Neuronal stem cell (in vitro differentiated cells): ENCODE data around the gene SMIM14.

Experiments
- DNase-seq: peaks from one replicate; pipeline ENCODE4 v3.0.0-alpha.2; 2013; ENCODE audit warnings: low spot score
- H2AFZ ChIP-seq: one replicate; pipeline ENCODE4 v1.6.1; 2013; ENCODE audit warnings: mild to moderate bottlenecking, low read length, inconsistent platforms
- H2AK5ac ChIP-seq: 2 replicates; pipeline ENCODE4 v1.6.1; 2013; ENCODE audit warnings: low read depth, mild to moderate bottlenecking, inconsistent platforms, low read length, moderate library complexity, mixed read lengths
- H2BK120ac ChIP-seq: 2 replicates; pipeline ENCODE4 v1.6.1; 2013; ENCODE audit warnings: low read depth, mild to moderate bottlenecking, inconsistent platforms, low read length, moderate library complexity, mixed read lengths
- H2BK12ac ChIP-seq: one replicate; pipeline ENCODE4 v1.6.1; 2013; ENCODE audit warnings: low read length, inconsistent platforms
- H2BK15ac ChIP-seq: 2 replicates; pipeline ENCODE4 v1.6.1; 2013; ENCODE audit warnings: mild to moderate bottlenecking, low read length, inconsistent platforms, mixed read lengths
- H2BK5ac ChIP-seq: one replicate; pipeline ENCODE4 v1.6.1; 2013; ENCODE audit warnings: inconsistent platforms, mild to moderate bottlenecking, low read length, moderate library complexity
- H3K14ac ChIP-seq: one replicate; pipeline ENCODE4 v1.6.1; 2013; ENCODE audit warnings: low read length, inconsistent platforms
- H3K18ac ChIP-seq: 2 replicates; pipeline ENCODE4 v1.6.1; 2013; ENCODE audit warnings: low read length, inconsistent platforms
- H3K23ac ChIP-seq: 2 replicates; pipeline ENCODE4 v1.6.1; 2013; ENCODE audit warnings: low read depth, mild to moderate bottlenecking, mixed read lengths, low read length, inconsistent platforms; ENCODE audit not compliant: poor library complexity
- H3K27ac ChIP-seq: replicated peaks from 3 replicates; pipeline ENCODE4 v1.5.1; 2013; ENCODE audit warnings: low read length, inconsistent platforms
- H3K27me3 ChIP-seq, 3 experiments: 2 replicates each; pipeline ENCODE4 v1.6.1; 2013; ENCODE audit warnings: low read length in 3 of 3, mild to moderate bottlenecking in 2 of 3, inconsistent platforms in 1 of 3, low read depth in 1 of 3, mixed read lengths in 1 of 3, moderate library complexity in 1 of 3; ENCODE audit not compliant: control insufficient read depth in 3 of 3, insufficient read depth in 3 of 3
- H3K36me3 ChIP-seq, 2 donors: replicated peaks in 1 of 2; 2 replicates each; pipeline ENCODE4 v1.6.1; 2013; ENCODE audit warnings: low read length in 2 of 2; ENCODE audit not compliant: control insufficient read depth in 2 of 2, insufficient read depth in 2 of 2
- H3K4ac ChIP-seq: 2 replicates; pipeline ENCODE4 v1.6.1; 2013; ENCODE audit warnings: inconsistent platforms, mild to moderate bottlenecking, low read length, moderate library complexity
- H3K4me1 ChIP-seq, 2 donors: 1 replicate in 1 of 2; 2 replicates in 1 of 2; pipeline ENCODE4 v1.6.1; 2013; ENCODE audit warnings: low read length in 2 of 2, low read depth in 1 of 2; ENCODE audit not compliant: control insufficient read depth in 2 of 2, insufficient read depth in 1 of 2
- H3K4me2 ChIP-seq: one replicate; pipeline ENCODE4 v1.6.1; 2013; ENCODE audit warnings: mild to moderate bottlenecking, low read length, inconsistent platforms; ENCODE audit not compliant: insufficient read depth, poor library complexity, severe bottlenecking
- H3K4me3 ChIP-seq, 2 donors: 2 replicates each; pipeline ENCODE4 v1.5.1; 2013; ENCODE audit warnings: low read length in 2 of 2, mild to moderate bottlenecking in 2 of 2, inconsistent platforms in 1 of 2, moderate library complexity in 1 of 2
- H3K79me1 ChIP-seq: one replicate; pipeline ENCODE4 v1.6.1; 2013; ENCODE audit warnings: low read depth, mild to moderate bottlenecking, inconsistent platforms, low read length, moderate library complexity
- H3K9ac ChIP-seq: one replicate; pipeline ENCODE4 v1.6.1; 2013; ENCODE audit warnings: mild to moderate bottlenecking, low read depth, low read length, inconsistent platforms; ENCODE audit not compliant: poor library complexity
- H3K9me3 ChIP-seq, 2 donors: replicated peaks in 1 of 2; 2 replicates each; pipeline versions ENCODE3 to v1.6.1; 2013; ENCODE audit warnings: low read length in 2 of 2, mild to moderate bottlenecking in 2 of 2, inconsistent platforms in 1 of 2, low read depth in 1 of 2, mixed read lengths in 1 of 2, moderate library complexity in 1 of 2; ENCODE audit not compliant: control insufficient read depth in 2 of 2, insufficient read depth in 1 of 2
- H4K8ac ChIP-seq: one replicate; pipeline ENCODE4 v1.6.1; 2013; ENCODE audit warnings: low read depth, mild to moderate bottlenecking, inconsistent platforms, low read length, moderate library complexity
- H4K91ac ChIP-seq: one replicate; pipeline ENCODE4 v1.6.1; 2013; ENCODE audit warnings: low read length, low read depth, mild to moderate bottlenecking, inconsistent platforms; ENCODE audit not compliant: poor library complexity
- WGBS, 2 donors: extraction: QIAGEN DNeasy Blood & Tissue Kit; methylation state at CpG; one replicate each; pipeline ENCODE4 v1.1.7; 2013; ENCODE audit warnings: missing lambda C conversion rate in 2 of 2, mixed read lengths in 1 of 2; ENCODE audit not compliant: insufficient read length in 2 of 2, insufficient replicate concordance in 1 of 2; ENCODE audit errors: extremely low coverage in 2 of 2; 5-methylcytosine and 5-hydroxymethylcytosine counted together

The SMIM14 gene

GRCh38 chr4:39637586-39638353 is 895 bp downstream of the SMIM14 start:
- Histone ChIP-seq H2BK120ac (no peak overlapping the region), H2BK5ac (peak overlapping the region; percentile 80), H3K4ac (no peak overlapping the region), H3K9me3 (no peaks in the 10 kb centered on the region), H3K14ac (no peak overlapping the region), H3K23ac (no peak overlapping the region), H3K27me3 (no peaks in the 10 kb centered on the region), H3K4me1 (peaks cover 0 to 2% of the 10 kb centered on the region in 2 donors), H2BK12ac (no peak overlapping the region), H3K18ac (peak overlapping the region; percentile 20), H2AK5ac (no peak overlapping the region), H3K4me3 (peak overlapping the region; percentile 68 to 91), H4K8ac (no peak overlapping the region), H3K4me2 (peak overlapping the region; percentile 77), H3K79me1 (peaks cover 2% of the 10 kb centered on the region), H3K36me3 (no peaks in the 10 kb centered on the region), H2BK15ac (no peak overlapping the region), H4K91ac (no peak overlapping the region), H3K27ac (peak overlapping the region; percentile 96), H3K9ac (peak overlapping the region; percentile 92), H2AFZ (peak overlapping the region; percentile 91)
- peak; percentile 68 for DNase-seq
- no CpG with 5 or more reads among the region's 29 CpGs for WGBS, 2 donors

GRCh38 chr4:39637221-39637585 is 1.5 kb downstream of the SMIM14 start:
- no peak overlapping the region for H4K91ac ChIP-seq
- H2BK5ac ChIP-seq: peak overlapping the region; percentile 27
- no peak overlapping the region for H2BK120ac ChIP-seq
- H3K27me3 ChIP-seq: no peaks in the 10 kb centered on the region
- peak overlapping the region; percentile 96 for H3K27ac ChIP-seq
- H3K18ac ChIP-seq: no peak overlapping the region
- H4K8ac ChIP-seq: no peak overlapping the region
- WGBS, 2 donors: no CpG with 5 or more reads among the region's 6 CpGs
- H3K4me2 ChIP-seq: peak overlapping the region; percentile 77
- H3K9me3 ChIP-seq: no peaks in the 10 kb centered on the region
- no peak overlapping the region for H2BK15ac ChIP-seq
- H3K23ac ChIP-seq: no peak overlapping the region
- no peak for DNase-seq
- peaks cover 2% of the 10 kb centered on the region for H3K79me1 ChIP-seq
- H2AK5ac ChIP-seq: no peak overlapping the region
- H3K4me1 ChIP-seq: peaks cover 0 to 2% of the 10 kb centered on the region in 2 donors
- peak overlapping the region; percentile 91 for H2AFZ ChIP-seq
- no peak overlapping the region for H3K4ac ChIP-seq
- no peak overlapping the region for H3K9ac ChIP-seq
- H2BK12ac ChIP-seq: no peak overlapping the region
- H3K36me3 ChIP-seq: no peaks in the 10 kb centered on the region
- peak overlapping the region; percentile 68 to 91 for H3K4me3 ChIP-seq
- no peak overlapping the region for H3K14ac ChIP-seq

- Histone ChIP-seq H3K4me2 (no peak overlapping the region), H2AK5ac (no peak overlapping the region), H3K4me3 (peak overlapping the region in 1 of 2 donors; percentile 68), H4K8ac (no peak overlapping the region), H2BK15ac (no peak overlapping the region), H2BK12ac (no peak overlapping the region), H4K91ac (no peak overlapping the region), H2BK5ac (no peak overlapping the region), H3K9ac (no peak overlapping the region), H3K36me3 (no peaks in the 10 kb centered on the region), H2AFZ (peak overlapping the region; percentile 91), H3K23ac (no peak overlapping the region), H3K14ac (no peak overlapping the region), H3K27ac (no peak overlapping the region), H3K27me3 (no peaks in the 10 kb centered on the region), H3K79me1 (peaks cover 2% of the 10 kb centered on the region), H2BK120ac (no peak overlapping the region), H3K9me3 (no peaks in the 10 kb centered on the region), H3K18ac (no peak overlapping the region), H3K4me1 (peaks cover 0 to 2% of the 10 kb centered on the region in 2 donors), H3K4ac (no peak overlapping the region)
- no peak for DNase-seq
- WGBS, 2 donors: no CpG with 5 or more reads among the region's 6 CpGs
Observed at GRCh38 chr4:39636531-39637184, 2.0 kb downstream of the SMIM14 start.

GRCh38 chr4:39635023-39635422 is 3.6 kb downstream of the SMIM14 start:
- no peak overlapping the region for H2BK120ac ChIP-seq
- H2BK5ac ChIP-seq: no peak overlapping the region
- H3K27me3 ChIP-seq: no peaks in the 10 kb centered on the region
- H3K9me3 ChIP-seq: no peaks in the 10 kb centered on the region
- peaks cover 0 to 2% of the 10 kb centered on the region in 2 donors for H3K4me1 ChIP-seq
- no peak overlapping the region for H4K91ac ChIP-seq
- H3K9ac ChIP-seq: no peak overlapping the region
- no peak overlapping the region for H3K4me3 ChIP-seq
- no peak overlapping the region for H2BK12ac ChIP-seq
- no CpG with 5 or more reads among the region's 1 CpG for WGBS, 2 donors
- no peak overlapping the region for H3K27ac ChIP-seq
- no peaks in the 10 kb centered on the region for H3K36me3 ChIP-seq
- H3K18ac ChIP-seq: no peak overlapping the region
- H3K4me2 ChIP-seq: no peak overlapping the region
- no peak overlapping the region for H2BK15ac ChIP-seq
- H3K23ac ChIP-seq: no peak overlapping the region
- DNase-seq: no peak
- no peak overlapping the region for H2AK5ac ChIP-seq
- no peak overlapping the region for H4K8ac ChIP-seq
- H3K14ac ChIP-seq: no peak overlapping the region
- H3K4ac ChIP-seq: no peak overlapping the region
- no peak overlapping the region for H2AFZ ChIP-seq
- peaks cover 2% of the 10 kb centered on the region for H3K79me1 ChIP-seq
